ENCODE results near the gene RPRML.
"Not testable (repeated sequence)": the region's sequence is repeated elsewhere in the genome, so short reads cannot be mapped to it uniquely, and the experiment has no call there.

The RPRML gene

DNA sequence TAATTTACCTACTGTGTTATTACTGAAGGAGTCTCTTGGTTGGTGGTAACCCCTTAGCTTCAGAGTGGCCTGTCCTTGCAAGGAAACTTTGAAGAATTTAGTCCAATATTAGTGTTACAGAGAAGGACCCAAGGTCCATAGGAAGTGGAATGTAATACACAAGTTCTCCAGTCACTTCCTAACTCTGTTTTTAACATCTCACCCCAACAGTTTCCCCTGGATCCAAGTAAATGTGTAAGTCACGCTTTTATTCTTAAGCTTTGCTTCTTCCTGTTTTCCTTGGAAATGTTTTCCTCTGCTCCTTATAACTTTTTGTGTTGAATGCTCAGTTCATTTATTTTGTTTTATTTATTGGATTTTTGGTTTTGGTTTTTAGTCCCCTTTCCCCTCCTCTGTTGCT, 25.9 kb upstream of the RPRML start:
- Histone ChIP-seq H2BK15ac (replicated peaks; ENCODE audit: low read depth) (no peak overlapping the region), H3K27ac (ENCODE audit: low read depth, low read length) (no peak overlapping the region), H3K36me3 (ENCODE audit: control insufficient read depth, insufficient read depth, low read length) (no peaks in the 10 kb centered on the region), H3K4ac (ENCODE audit: low read depth, low read length) (no peak overlapping the region), H3K27me3 (ENCODE audit: insufficient read depth, low read length, poor library complexity) (no peaks in the 10 kb centered on the region), H2BK120ac (ENCODE audit: low read depth, low read length) (no peak overlapping the region), H3K4me3 (ENCODE audit: low read length) (no peak overlapping the region), H3K56ac (ENCODE audit: low read length) (no peak overlapping the region), H3K4me1 (ENCODE audit: control insufficient read depth, low read depth, low read length) (no peaks in the 10 kb centered on the region), H4K5ac (ENCODE audit: low read length) (no peak overlapping the region), H3K79me2 (ENCODE audit: control insufficient read depth, insufficient read depth, low read length) (no peaks in the 10 kb centered on the region), H3K79me1 (ENCODE audit: low read length) (no peaks in the 10 kb centered on the region), H3K23ac (ENCODE audit: low read length) (no peak overlapping the region), H3K9ac (ENCODE audit: low read length) (no peak overlapping the region), H2AK5ac (ENCODE audit: low read length) (no peak overlapping the region), H3K4me2 (ENCODE audit: low read length) (no peak overlapping the region), H2BK5ac (ENCODE audit: low read length) (no peak overlapping the region), H3K18ac (ENCODE audit: low read length) (no peak overlapping the region), H4K8ac (ENCODE audit: low read depth, low read length) (no peak overlapping the region)
- DNase-seq: no peak
- no CpG with 5 or more reads among the region's 1 CpG for whole genome bisulfite sequencing (ENCODE audit: extremely low coverage, insufficient coverage, low lambda C conversion rate)

DNA sequence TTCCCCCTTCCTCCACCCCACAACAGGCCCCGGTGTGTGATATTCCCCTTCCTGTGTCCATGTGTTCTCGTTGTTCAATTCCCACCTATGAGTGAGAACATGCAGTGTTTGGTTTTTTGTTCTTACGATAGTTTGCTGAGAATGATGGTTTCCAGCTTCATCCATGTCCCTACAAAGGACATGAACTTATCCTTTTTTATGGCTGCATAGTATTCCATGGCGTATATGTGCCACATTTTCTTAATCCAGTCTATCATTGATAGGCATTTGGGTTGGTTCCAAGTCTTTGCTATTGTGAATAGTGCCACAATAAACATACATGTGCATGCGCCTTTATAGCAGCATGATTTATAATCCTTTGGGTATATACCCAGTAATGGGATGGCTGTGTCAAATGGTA, 24.8 kb upstream of the RPRML start:
- not testable (repeated sequence) for DNase-seq; H2AK5ac ChIP-seq (ENCODE audit: low read length); H3K79me2 ChIP-seq (ENCODE audit: control insufficient read depth, insufficient read depth, low read length); H3K56ac ChIP-seq (ENCODE audit: low read length); H3K79me1 ChIP-seq (ENCODE audit: low read length); H3K18ac ChIP-seq (ENCODE audit: low read length); H2BK15ac ChIP-seq (replicated peaks; ENCODE audit: low read depth); H3K4ac ChIP-seq (ENCODE audit: low read depth, low read length); H3K4me3 ChIP-seq (ENCODE audit: low read length); H3K36me3 ChIP-seq (ENCODE audit: control insufficient read depth, insufficient read depth, low read length); H3K4me2 ChIP-seq (ENCODE audit: low read length); H4K5ac ChIP-seq (ENCODE audit: low read length); H3K27me3 ChIP-seq (ENCODE audit: insufficient read depth, low read length, poor library complexity); H3K9ac ChIP-seq (ENCODE audit: low read length); H3K27ac ChIP-seq (ENCODE audit: low read depth, low read length); H2BK5ac ChIP-seq (ENCODE audit: low read length); H2BK120ac ChIP-seq (ENCODE audit: low read depth, low read length); H4K8ac ChIP-seq (ENCODE audit: low read depth, low read length); H3K23ac ChIP-seq (ENCODE audit: low read length); H3K4me1 ChIP-seq (ENCODE audit: control insufficient read depth, low read depth, low read length)
- WGBS (ENCODE audit: extremely low coverage, insufficient coverage, low lambda C conversion rate): no CpG with 5 or more reads among the region's 5 CpGs

DNA sequence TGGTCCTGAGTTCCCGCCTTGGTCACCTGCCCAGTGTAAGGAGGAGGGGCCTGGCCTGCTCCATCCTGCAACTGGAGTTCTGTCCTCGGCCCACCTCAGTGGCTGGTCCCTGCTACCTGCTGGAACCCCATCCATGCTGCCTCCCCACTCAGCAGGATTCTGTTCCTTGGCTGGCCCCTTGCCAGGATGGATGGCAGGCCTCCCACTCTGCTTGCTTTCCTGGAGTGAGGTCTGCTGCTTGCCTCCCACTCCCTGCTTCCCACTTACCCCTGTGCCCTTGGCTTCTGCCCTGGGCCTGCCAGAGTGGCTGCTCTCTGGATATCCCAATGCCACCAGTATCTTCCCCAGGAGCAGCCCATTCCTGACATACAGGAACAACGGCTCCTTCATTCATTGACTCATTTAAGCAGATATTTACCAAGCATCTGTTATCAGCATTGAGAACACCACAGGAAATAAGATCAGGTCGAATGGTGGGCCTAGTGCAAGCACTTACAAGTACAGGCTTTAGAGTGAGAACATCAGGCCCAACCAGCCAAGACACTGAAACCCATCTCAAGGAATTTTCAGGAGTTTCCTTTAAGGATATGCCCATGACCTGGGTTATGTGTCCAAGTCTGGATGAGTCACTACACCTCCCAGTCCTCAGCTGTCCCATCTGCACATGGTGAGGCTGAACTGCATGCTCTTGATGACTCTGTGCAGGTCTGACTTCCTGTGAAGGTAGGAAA, 17.0 kb upstream of the RPRML start:
- no peak overlapping the region for H3K4me2 ChIP-seq (ENCODE audit: low read length)
- H3K79me1 ChIP-seq (ENCODE audit: low read length): no peaks in the 10 kb centered on the region
- H3K23ac ChIP-seq (ENCODE audit: low read length): no peak overlapping the region
- no CpG with 5 or more reads among the region's 4 CpGs for WGBS (ENCODE audit: extremely low coverage, insufficient coverage, low lambda C conversion rate)
- H4K5ac ChIP-seq (ENCODE audit: low read length): no peak overlapping the region
- no peak overlapping the region for H4K8ac ChIP-seq (ENCODE audit: low read depth, low read length)
- no peak overlapping the region for H2BK15ac ChIP-seq (replicated peaks; ENCODE audit: low read depth)
- no peak for DNase-seq
- H3K79me2 ChIP-seq (ENCODE audit: control insufficient read depth, insufficient read depth, low read length): no peaks in the 10 kb centered on the region
- H2BK5ac ChIP-seq (ENCODE audit: low read length): no peak overlapping the region
- H3K4me3 ChIP-seq (ENCODE audit: low read length): no peak overlapping the region
- no peak overlapping the region for H3K56ac ChIP-seq (ENCODE audit: low read length)
- H3K27me3 ChIP-seq (ENCODE audit: insufficient read depth, low read length, poor library complexity): no peaks in the 10 kb centered on the region
- no peak overlapping the region for H3K4ac ChIP-seq (ENCODE audit: low read depth, low read length)
- no peaks in the 10 kb centered on the region for H3K4me1 ChIP-seq (ENCODE audit: control insufficient read depth, low read depth, low read length)
- H3K9ac ChIP-seq (ENCODE audit: low read length): no peak overlapping the region
- H3K27ac ChIP-seq (ENCODE audit: low read depth, low read length): no peak overlapping the region
- no peak overlapping the region for H2BK120ac ChIP-seq (ENCODE audit: low read depth, low read length)
- H2AK5ac ChIP-seq (ENCODE audit: low read length): no peak overlapping the region
- no peak overlapping the region for H3K18ac ChIP-seq (ENCODE audit: low read length)
- H3K36me3 ChIP-seq (ENCODE audit: control insufficient read depth, insufficient read depth, low read length): no peaks in the 10 kb centered on the region

DNA sequence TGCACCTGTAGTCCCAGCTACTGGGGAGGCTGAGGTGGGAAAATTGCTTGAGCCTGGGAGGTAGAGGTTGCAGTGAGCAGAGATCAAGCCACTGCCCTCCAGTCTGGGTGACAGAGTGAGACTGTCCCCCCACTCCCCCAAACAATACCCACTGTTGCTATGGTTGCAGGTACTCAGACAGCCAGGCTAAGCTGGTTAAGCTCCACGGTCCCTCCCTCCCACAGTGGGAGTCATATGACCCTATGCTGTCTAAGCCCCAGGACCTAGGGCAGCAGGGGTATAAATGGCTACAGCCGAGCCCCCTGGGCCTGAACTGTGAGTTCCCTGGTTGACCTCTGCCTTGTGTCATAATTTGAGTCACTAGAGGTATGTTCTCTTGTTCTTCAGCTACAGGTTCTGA, 15.9 kb upstream of the RPRML start:
- Histone ChIP-seq H2BK120ac (ENCODE audit: low read depth, low read length) (no peak overlapping the region), H2BK5ac (ENCODE audit: low read length) (no peak overlapping the region), H3K4me2 (ENCODE audit: low read length) (no peak overlapping the region), H3K4ac (ENCODE audit: low read depth, low read length) (no peak overlapping the region), H3K23ac (ENCODE audit: low read length) (no peak overlapping the region), H3K4me1 (ENCODE audit: control insufficient read depth, low read depth, low read length) (no peaks in the 10 kb centered on the region), H3K79me1 (ENCODE audit: low read length) (no peaks in the 10 kb centered on the region), H3K27me3 (ENCODE audit: insufficient read depth, low read length, poor library complexity) (no peaks in the 10 kb centered on the region), H3K18ac (ENCODE audit: low read length) (no peak overlapping the region), H3K79me2 (ENCODE audit: control insufficient read depth, insufficient read depth, low read length) (no peaks in the 10 kb centered on the region), H3K27ac (ENCODE audit: low read depth, low read length) (no peak overlapping the region), H3K4me3 (ENCODE audit: low read length) (no peak overlapping the region), H4K8ac (ENCODE audit: low read depth, low read length) (no peak overlapping the region), H3K9ac (ENCODE audit: low read length) (no peak overlapping the region), H2AK5ac (ENCODE audit: low read length) (no peak overlapping the region), H3K36me3 (ENCODE audit: control insufficient read depth, insufficient read depth, low read length) (no peaks in the 10 kb centered on the region), H3K56ac (ENCODE audit: low read length) (no peak overlapping the region), H2BK15ac (replicated peaks; ENCODE audit: low read depth) (no peak overlapping the region), H4K5ac (ENCODE audit: low read length) (no peak overlapping the region)
- no CpG with 5 or more reads among the region's 2 CpGs for WGBS (ENCODE audit: extremely low coverage, insufficient coverage, low lambda C conversion rate)
- DNase-seq: no peak

DNA sequence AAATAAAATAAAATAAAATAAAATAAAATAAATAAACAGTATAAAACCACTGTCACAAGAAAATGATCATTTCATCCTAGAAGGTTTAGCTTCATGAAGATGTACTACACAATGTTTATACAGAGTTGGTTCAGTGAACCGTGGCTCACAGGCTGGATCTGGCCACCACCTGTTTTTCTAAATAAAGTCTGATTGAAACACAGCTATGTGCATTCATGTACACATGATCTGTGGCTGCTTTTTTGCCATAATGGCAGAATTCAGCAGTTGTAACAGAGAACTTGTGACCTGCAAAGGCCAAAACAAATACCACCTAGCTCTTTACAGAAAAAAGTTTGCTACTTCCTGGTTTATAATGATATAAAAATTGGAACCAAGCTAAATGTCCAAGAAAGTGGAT, 12.6 kb upstream of the RPRML start:
- no peak overlapping the region for H4K5ac ChIP-seq (ENCODE audit: low read length)
- H3K27ac ChIP-seq (ENCODE audit: low read depth, low read length): no peak overlapping the region
- H3K4ac ChIP-seq (ENCODE audit: low read depth, low read length): no peak overlapping the region
- H3K4me1 ChIP-seq (ENCODE audit: control insufficient read depth, low read depth, low read length): no peaks in the 10 kb centered on the region
- no peak overlapping the region for H2BK120ac ChIP-seq (ENCODE audit: low read depth, low read length)
- H3K79me1 ChIP-seq (ENCODE audit: low read length): no peaks in the 10 kb centered on the region
- no peak for DNase-seq
- H2BK15ac ChIP-seq (replicated peaks; ENCODE audit: low read depth): no peak overlapping the region
- no peak overlapping the region for H4K8ac ChIP-seq (ENCODE audit: low read depth, low read length)
- H3K18ac ChIP-seq (ENCODE audit: low read length): no peak overlapping the region
- H3K9ac ChIP-seq (ENCODE audit: low read length): no peak overlapping the region
- H2AK5ac ChIP-seq (ENCODE audit: low read length): no peak overlapping the region
- WGBS (ENCODE audit: extremely low coverage, insufficient coverage, low lambda C conversion rate): no CpG with 5 or more reads among the region's 1 CpG
- H2BK5ac ChIP-seq (ENCODE audit: low read length): no peak overlapping the region
- no peak overlapping the region for H3K4me3 ChIP-seq (ENCODE audit: low read length)
- no peaks in the 10 kb centered on the region for H3K27me3 ChIP-seq (ENCODE audit: insufficient read depth, low read length, poor library complexity)
- no peaks in the 10 kb centered on the region for H3K36me3 ChIP-seq (ENCODE audit: control insufficient read depth, insufficient read depth, low read length)
- H3K23ac ChIP-seq (ENCODE audit: low read length): no peak overlapping the region
- H3K4me2 ChIP-seq (ENCODE audit: low read length): no peak overlapping the region
- no peak overlapping the region for H3K56ac ChIP-seq (ENCODE audit: low read length)
- no peaks in the 10 kb centered on the region for H3K79me2 ChIP-seq (ENCODE audit: control insufficient read depth, insufficient read depth, low read length)
